Activated CD4-positive, alpha-beta memory T cell treated with anti-CD3 and anti-CD28 coated beads, Interleukin-2, amount 10 ng/mL, durations not matched to agents 7 days and 5 days (primary cell): ENCODE data around the gene DCST1. TPM values are rescaled to one million over a fixed set of nuclear protein-coding genes. Genes with fewer than 3 reads are reported as not detected.
"Not testable (repeated sequence)": the region's sequence is repeated elsewhere in the genome, so short reads cannot be mapped to it uniquely, and the experiment has no call there.

Experiments
- CTCF ChIA-PET: fragments of 350-600 bp; sonication (Branson Sonifier 250); formaldehyde crosslinking; loops from one replicate; lab custom pipeline; 2021; ENCODE audit warnings: antibody characterized with exemption, inconsistent platforms; lab: Charles Lee
- POLR2A ChIA-PET: fragments of 350-600 bp; sonication (Branson Sonifier 250); formaldehyde crosslinking; loops from one replicate; lab custom pipeline; 2021; ENCODE audit warnings: antibody characterized with exemption; lab: Charles Lee
- DNase-seq: peaks from one replicate; pipeline ENCODE4 v3.0.0-alpha.2; 2020
- H3K27ac Mint-ChIP-seq: one replicate; pipeline ENCODE4 v1.8.0; 2021; ENCODE audit warnings: mild to moderate bottlenecking, mixed read lengths
- H3K27me3 Mint-ChIP-seq: one replicate; pipeline ENCODE4 v1.8.0; 2021; ENCODE audit warnings: mixed read lengths
- H3K36me3 Mint-ChIP-seq: one replicate; pipeline ENCODE4 v1.8.0; 2021; ENCODE audit warnings: low read depth, mixed read lengths
- H3K4me1 Mint-ChIP-seq: one replicate; pipeline ENCODE4 v1.8.0; 2021; ENCODE audit warnings: mixed read lengths
- H3K4me3 Mint-ChIP-seq: one replicate; pipeline ENCODE4 v1.8.0; 2021; ENCODE audit warnings: mild to moderate bottlenecking, mixed read lengths
- H3K9me3 Mint-ChIP-seq: one replicate; pipeline ENCODE4 v1.8.0; 2021; ENCODE audit warnings: mixed read lengths
- total RNA-seq, 2 experiments: library from RNA; stranded (reverse); gene quantifications; one replicate each; pipeline ENCODE4 v1.2.3, GENCODE V29; 2021

DCST1 gene, protein sequence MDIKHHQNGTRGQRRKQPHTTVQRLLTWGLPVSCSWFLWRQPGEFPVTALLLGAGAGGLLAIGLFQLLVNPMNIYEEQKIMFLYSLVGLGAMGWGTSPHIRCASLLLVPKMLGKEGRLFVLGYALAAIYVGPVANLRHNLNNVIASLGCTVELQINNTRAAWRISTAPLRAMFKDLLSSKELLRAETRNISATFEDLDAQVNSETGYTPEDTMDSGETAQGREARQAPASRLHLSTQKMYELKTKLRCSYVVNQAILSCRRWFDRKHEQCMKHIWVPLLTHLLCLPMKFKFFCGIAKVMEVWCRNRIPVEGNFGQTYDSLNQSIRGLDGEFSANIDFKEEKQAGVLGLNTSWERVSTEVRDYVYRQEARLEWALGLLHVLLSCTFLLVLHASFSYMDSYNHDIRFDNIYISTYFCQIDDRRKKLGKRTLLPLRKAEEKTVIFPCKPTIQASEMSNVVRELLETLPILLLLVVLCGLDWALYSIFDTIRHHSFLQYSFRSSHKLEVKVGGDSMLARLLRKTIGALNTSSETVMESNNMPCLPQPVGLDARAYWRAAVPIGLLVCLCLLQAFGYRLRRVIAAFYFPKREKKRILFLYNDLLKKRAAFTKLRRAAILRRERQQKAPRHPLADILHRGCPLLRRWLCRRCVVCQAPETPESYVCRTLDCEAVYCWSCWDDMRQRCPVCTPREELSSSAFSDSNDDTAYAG
- not detected for total RNA-seq

DNA sequence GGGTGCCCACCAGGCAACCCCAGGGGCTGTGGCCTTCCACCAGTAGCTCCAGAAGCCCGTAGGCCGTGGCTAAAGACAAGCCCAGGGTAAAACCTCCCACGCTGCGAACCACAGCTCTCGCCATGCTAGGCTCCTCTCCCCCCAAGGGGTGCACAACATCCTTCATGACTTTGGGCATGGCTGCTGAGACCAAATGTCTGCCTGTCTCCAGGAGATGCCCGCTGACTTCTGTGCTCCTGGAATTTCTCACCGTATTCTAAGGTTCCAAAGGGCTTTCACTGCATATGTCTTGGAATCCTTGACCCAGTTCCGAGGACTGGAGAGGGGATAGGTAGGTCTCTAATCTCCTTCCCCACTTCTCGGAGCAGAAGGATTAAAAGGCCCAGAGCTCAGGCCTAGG, at the start of gene DCST1, which contains the start of gene DCST2:
TSS of gene DCST1 (plus strand) at position 301 of the 400 bp plus-strand sequence. CDS start 213 bp downstream, outside the sequence.
TSS of gene DCST2 (minus strand) at position 258 of the 400 bp plus-strand sequence. CDS start at position 178, 80 bp downstream.
- POLR2A ChIA-PET = no interaction called here
- H3K9me3 Mint-ChIP-seq = no peaks in the 10 kb centered on the region
- no peak within 1 kb of the TSS for H3K27ac Mint-ChIP-seq
- no peaks in the 10 kb centered on the region for H3K36me3 Mint-ChIP-seq
- no peak for DNase-seq
- H3K4me1 Mint-ChIP-seq = no peaks in the 10 kb centered on the region
- H3K27me3 Mint-ChIP-seq = peaks cover 12% of the 10 kb centered on the region
- H3K4me3 Mint-ChIP-seq = no peak within 1 kb of the TSS
- CTCF ChIA-PET = interaction anchor here (0.6 to 1.1 kb wide), 3 partner anchors 58 to 139 kb away, joined by 3 read pairs; partner anchors contain the start of gene KRTCAP2

DNA sequence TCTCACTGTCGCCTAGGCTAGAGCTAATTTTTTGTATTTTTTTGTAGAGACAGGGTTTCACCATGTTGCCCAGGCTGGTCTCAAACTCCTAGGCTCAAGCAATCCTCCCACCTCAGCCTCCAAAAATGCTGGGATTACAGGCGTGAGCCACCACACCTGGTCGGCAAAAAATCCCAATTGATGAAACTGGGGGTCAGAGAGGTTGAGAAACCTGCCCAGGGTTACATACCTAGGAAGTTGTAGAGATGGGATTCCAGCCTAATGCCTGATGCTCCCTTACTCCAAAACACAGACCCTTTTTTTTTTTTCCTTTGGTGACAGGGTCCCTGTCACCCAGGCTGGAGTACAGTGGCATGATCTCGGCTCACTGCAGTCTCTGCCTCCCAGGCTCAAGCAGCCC, 46.9 kb upstream of the DCST1 start:
- POLR2A ChIA-PET = interaction anchor here (0.6 to 1.3 kb wide), 2 partner anchors 10 to 636 kb away, joined by 3 read pairs; no protein-coding TSS in a partner anchor
- H3K27ac Mint-ChIP-seq, DNase-seq, H3K27me3 Mint-ChIP-seq, H3K4me3 Mint-ChIP-seq, H3K9me3 Mint-ChIP-seq: not testable (repeated sequence)
- CTCF ChIA-PET = interaction anchor here (4.8 kb wide), 1 partner anchor 13 kb away, joined by 25 read pairs; no protein-coding TSS in a partner anchor
- Mint-ChIP-seq H3K4me1 (peaks cover 25% of the 10 kb centered on the region), H3K36me3 (peaks cover 34% of the 10 kb centered on the region)

DNA sequence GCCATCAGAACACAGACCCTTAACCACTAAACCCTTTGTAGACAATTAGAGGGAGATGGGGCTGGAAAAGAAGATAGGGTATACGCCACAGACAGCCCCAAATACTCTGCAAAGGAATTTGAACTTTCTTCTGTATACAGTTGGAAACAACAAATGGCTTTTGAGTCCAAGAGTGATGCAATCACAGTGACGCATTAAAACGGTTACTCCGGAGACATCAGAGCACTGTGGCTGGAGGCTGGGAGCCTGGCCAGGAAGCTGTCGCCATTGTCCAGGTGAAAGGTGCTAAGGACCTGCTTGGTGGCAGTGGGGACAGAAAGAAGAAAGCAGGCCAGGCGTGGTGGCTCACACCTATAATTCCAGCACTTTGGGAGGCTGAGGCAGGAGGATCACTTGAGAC, 46.3 kb upstream of the DCST1 start:
- Mint-ChIP-seq H3K36me3 (peaks cover 34% of the 10 kb centered on the region), H3K27me3 (no peaks in the 10 kb centered on the region)
- POLR2A ChIA-PET = interaction anchor here (0.6 to 2.2 kb wide), 8 partner anchors 9 to 635 kb away, joined by 3 to 12 read pairs (median 3); partner anchors contain the start of gene CKS1B

DNA sequence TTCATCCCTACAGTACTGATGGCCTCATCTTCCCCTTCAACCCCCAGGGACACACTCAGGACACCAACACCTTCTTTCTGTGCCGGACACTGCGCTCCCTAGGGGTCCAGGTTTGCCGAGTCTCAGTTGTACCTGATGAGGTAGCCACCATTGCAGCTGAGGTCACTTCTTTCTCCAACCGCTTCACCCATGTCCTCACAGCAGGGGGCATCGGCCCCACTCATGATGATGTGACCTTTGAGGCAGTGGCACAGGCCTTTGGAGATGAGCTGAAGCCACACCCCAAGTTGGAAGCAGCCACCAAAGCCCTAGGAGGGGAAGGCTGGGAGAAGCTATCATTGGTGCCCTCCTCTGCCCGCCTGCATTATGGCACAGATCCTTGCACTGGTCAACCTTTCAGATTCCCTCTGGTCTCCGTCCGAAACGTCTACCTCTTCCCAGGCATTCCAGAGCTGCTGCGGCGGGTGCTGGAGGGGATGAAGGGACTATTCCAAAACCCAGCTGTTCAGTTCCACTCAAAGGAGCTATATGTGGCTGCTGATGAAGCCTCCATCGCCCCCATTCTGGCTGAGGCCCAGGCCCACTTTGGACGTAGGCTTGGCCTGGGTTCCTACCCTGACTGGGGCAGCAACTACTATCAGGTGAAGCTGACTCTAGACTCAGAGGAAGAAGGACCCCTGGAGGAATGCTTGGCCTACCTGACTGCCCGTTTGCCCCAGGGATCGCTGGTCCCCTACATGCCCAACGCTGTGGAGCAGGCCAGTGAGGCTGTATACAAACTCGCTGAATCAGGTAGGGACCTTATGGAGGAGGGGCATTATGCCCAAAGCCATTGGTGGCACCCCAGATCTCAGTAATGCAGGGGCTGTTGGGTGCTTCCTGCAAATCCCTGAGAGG, 45.3 kb upstream of the DCST1 start:
- ChIA-PET POLR2A (interaction anchor here (0.7 to 2.2 kb wide), 7 partner anchors 8 to 34 kb away, joined by 3 to 12 read pairs (median 3); partner anchors contain the start of gene CKS1B), CTCF (interaction anchor here (0.7 to 4.8 kb wide), 5 partner anchors 11 to 429 kb away, joined by 3 to 25 read pairs (median 3); no protein-coding TSS in a partner anchor)
- Mint-ChIP-seq H3K9me3 (no peaks in the 10 kb centered on the region), H3K36me3 (peaks cover 34% of the 10 kb centered on the region), H3K4me1 (peaks cover 25% of the 10 kb centered on the region), H3K27me3 (no peaks in the 10 kb centered on the region), H3K27ac (no peak overlapping the region), H3K4me3 (no peak overlapping the region)
- no peak for DNase-seq

More for the DNA sequence above, 46.3 kb upstream of the DCST1 start:
- peaks cover 25% of the 10 kb centered on the region for H3K4me1 Mint-ChIP-seq
- no peak for DNase-seq
- no peak overlapping the region for H3K27ac Mint-ChIP-seq
- no peaks in the 10 kb centered on the region for H3K9me3 Mint-ChIP-seq
- H3K4me3 Mint-ChIP-seq = no peak overlapping the region
- CTCF ChIA-PET = interaction anchor here (0.7 to 4.8 kb wide), 4 partner anchors 12 to 104 kb away, joined by 3 to 25 read pairs (median 10); no protein-coding TSS in a partner anchor

DNA sequence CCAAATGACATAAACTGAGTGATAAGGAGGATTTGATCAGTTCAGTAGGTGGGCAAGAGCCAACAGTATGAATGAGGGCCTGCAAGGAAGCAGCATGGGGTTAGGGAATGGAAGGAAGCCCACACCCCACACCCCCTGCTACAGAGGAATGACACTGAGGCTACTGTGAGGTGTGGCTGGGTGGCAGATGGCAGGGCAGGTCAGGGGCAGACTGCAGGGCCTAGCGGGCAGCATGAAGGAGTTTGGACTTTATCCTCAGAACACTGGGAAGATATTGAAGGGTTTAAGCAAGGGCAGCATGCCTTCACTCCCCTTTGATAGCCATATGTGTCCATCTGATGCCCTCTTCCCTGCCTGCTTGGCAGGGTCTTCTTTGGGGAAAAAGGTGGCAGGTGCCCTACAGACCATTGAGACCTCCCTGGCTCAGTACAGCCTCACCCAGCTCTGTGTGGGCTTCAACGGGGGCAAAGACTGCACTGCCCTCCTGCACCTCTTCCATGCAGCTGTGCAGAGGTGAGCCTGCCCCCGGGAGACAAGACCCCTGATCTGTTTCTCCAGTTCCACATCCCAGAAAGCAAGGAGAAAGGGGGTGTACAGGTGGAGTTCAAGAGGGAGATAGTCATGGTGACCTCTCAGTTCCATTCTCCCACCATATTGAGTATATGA, 44.3 kb upstream of the DCST1 start:
- Mint-ChIP-seq H3K27me3 (no peaks in the 10 kb centered on the region), H3K9me3 (no peaks in the 10 kb centered on the region), H3K4me1 (peaks cover 20% of the 10 kb centered on the region), H3K4me3 (no peak overlapping the region), H3K27ac (no peak overlapping the region), H3K36me3 (peaks cover 34% of the 10 kb centered on the region)
- DNase-seq = no peak
- ChIA-PET POLR2A (interaction anchor here (2.2 kb wide), 1 partner anchor 15 kb away, joined by 12 read pairs; the partner anchor contains the start of gene CKS1B), CTCF (interaction anchor here (2.0 to 4.8 kb wide), 2 partner anchors 10 to 28 kb away, joined by 16 to 25 read pairs; no protein-coding TSS in a partner anchor)

DNA sequence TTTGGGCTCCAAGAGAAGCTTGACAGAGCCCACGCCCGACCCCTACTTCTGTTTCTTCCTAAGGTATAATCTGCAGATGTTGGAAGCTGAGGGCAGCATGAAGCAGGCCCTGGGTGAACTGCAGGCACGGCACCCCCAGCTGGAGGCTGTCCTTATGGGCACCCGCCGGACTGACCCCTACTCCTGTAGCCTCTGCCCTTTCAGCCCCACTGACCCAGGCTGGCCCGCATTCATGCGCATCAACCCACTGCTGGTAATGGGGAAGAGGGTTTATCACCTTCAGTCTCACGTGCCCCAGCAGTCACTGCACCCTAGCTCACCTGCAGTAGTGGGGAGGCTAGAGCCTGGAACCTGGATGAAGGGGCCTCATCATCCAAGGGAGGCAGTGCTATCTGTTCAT, 43.3 kb upstream of the DCST1 start:
- H3K36me3 Mint-ChIP-seq = peaks cover 34% of the 10 kb centered on the region
- peaks cover 14% of the 10 kb centered on the region for H3K4me1 Mint-ChIP-seq
- POLR2A ChIA-PET = interaction anchor here (0.9 kb wide), 1 partner anchor 15 kb away, joined by 4 read pairs; the partner anchor contains the start of gene CKS1B
- H3K9me3 Mint-ChIP-seq = no peaks in the 10 kb centered on the region
- no peak for DNase-seq
- no peak overlapping the region for H3K27ac Mint-ChIP-seq
- no peaks in the 10 kb centered on the region for H3K27me3 Mint-ChIP-seq
- CTCF ChIA-PET = interaction anchor here (4.8 kb wide), 1 partner anchor 9 kb away, joined by 25 read pairs; no protein-coding TSS in a partner anchor
- H3K4me3 Mint-ChIP-seq = no peak overlapping the region

DNA sequence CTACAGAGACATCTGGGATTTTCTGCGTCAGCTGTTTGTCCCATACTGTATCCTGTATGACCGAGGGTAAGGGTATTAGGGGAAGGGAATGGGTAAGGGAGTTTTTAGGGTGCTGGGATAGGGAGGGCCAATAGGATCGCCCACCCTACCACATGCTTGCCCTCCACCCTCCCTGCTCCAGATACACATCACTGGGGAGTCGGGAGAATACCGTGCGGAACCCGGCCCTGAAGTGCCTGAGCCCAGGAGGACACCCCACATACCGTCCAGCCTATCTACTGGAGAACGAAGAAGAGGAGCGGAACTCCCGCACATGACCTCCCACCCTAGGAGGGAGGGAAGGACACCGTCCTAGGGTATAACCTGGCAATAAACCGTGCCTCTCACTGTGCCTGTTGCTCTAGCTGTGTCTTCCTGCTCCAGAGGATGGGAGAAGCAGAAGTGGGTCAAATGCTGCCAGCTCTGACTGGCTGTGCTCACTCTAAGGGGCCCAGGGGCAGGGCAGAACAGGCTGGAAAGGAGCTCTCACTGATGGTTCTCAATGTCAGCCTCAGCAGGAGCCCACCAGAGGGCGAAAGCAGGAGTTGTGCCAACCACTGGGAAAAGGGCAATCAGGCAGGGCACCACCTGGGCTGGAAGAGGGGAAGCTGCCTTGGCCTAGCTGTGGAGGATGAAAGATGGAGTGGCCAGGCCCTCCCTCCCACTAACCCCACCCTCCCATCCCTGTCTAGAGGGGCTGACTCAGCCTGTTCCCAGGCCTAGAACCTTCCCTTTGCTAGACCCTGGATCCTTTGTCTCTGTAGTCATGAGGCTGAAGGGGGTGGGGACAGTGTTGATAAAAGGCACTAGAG, 40.7 kb upstream of the DCST1 start:
- no peak for DNase-seq
- ChIA-PET CTCF (interaction anchor here (1.0 to 11.4 kb wide), 4 partner anchors 22 to 92 kb away, joined by 3 to 139 read pairs (median 6); partner anchors contain the start of gene PYGO2), POLR2A (interaction anchor here (0.7 to 13.2 kb wide), 6 partner anchors 8 to 79 kb away, joined by 3 to 203 read pairs (median 14); partner anchors contain the start of genes CKS1B, FLAD1 and PMVK)
- Mint-ChIP-seq H3K4me3 (no peak overlapping the region), H3K36me3 (peaks cover 26% of the 10 kb centered on the region), H3K27me3 (no peaks in the 10 kb centered on the region), H3K9me3 (no peaks in the 10 kb centered on the region), H3K4me1 (peaks cover 23% of the 10 kb centered on the region), H3K27ac (no peak overlapping the region)

DNA sequence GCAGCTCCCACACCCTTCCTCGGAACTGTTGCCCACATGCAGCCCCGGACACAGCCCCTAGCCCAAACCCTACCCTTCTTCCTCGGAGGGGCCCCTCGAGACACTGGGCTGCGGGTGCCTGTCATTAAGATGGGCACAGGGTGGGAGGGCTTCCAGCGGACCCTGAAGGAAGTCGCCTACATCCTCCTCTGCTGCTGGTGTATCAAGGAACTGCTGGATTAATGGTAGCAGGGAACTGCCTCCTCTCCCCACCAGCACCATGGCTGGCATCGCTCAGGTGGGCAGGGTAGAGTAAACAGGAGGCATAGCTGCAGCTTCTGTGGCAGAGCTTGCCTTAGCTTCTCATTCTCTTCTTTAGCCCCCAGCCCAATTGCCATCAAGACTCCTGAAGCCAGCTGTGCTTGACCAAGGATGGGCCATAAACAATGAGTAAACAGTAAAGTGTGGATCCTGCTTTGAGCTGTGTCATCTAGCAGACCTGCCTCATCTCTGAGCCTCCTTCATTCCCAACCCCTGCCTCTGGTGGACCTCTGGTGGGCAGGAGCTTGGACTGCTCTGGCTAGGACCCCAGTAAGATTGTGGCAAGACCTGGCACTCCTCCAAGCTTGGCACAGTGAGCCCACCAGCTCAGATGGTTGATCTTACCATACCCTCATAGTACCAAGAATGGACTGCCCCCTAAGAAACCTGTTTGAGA, 39.9 kb upstream of the DCST1 start, which contains the start of gene LENEP:
TSS of gene LENEP (plus strand) at position 15 of the 697 bp plus-strand sequence. CDS start at position 37, 22 bp downstream.
- Mint-ChIP-seq H3K4me1 (peaks cover 22% of the 10 kb centered on the region), H3K9me3 (no peaks in the 10 kb centered on the region), H3K27me3 (no peaks in the 10 kb centered on the region), H3K36me3 (peaks cover 19% of the 10 kb centered on the region), H3K4me3 (no peak within 1 kb of the TSS), H3K27ac (no peak within 1 kb of the TSS)
- ChIA-PET CTCF (interaction anchor here (0.9 to 11.4 kb wide), 5 partner anchors 22 to 98 kb away, joined by 3 to 139 read pairs (median 4); partner anchors contain the start of gene PYGO2), POLR2A (interaction anchor here (0.7 to 13.2 kb wide), 9 partner anchors 9 to 78 kb away, joined by 3 to 203 read pairs (median 4); partner anchors contain the start of genes CKS1B, FLAD1, PBXIP1 and PMVK)
- DNase-seq = no peak

DNA sequence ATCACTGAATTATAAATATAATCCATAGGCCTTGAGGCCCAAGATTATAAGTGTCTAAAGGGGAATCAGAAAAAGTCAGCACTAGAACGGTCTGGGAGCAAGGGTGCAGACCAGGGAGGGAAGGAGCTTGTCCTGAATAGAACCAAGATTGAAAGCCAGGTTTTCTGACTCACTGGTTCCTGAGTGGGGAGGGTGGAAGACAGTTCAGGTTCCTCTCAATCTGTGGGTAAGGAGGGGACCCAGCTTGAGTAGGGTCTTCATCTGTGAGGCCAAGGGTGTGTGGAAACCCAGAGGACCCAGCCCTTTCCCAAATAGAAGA, 39.4 kb upstream of the DCST1 start:
- Mint-ChIP-seq H3K27ac (no peak overlapping the region), H3K4me1 (peaks cover 23% of the 10 kb centered on the region), H3K4me3 (no peak overlapping the region), H3K27me3 (no peaks in the 10 kb centered on the region), H3K36me3 (peaks cover 14% of the 10 kb centered on the region), H3K9me3 (no peaks in the 10 kb centered on the region)
- POLR2A ChIA-PET = interaction anchor here (1.0 to 13.2 kb wide), 9 partner anchors 10 to 67 kb away, joined by 3 to 203 read pairs (median 4); partner anchors contain the start of genes CKS1B, FLAD1, PBXIP1 and PMVK
- DNase-seq = no peak
- CTCF ChIA-PET = interaction anchor here (0.9 to 11.4 kb wide), 4 partner anchors 21 to 97 kb away, joined by 4 to 139 read pairs (median 6); no protein-coding TSS in a partner anchor

DNA sequence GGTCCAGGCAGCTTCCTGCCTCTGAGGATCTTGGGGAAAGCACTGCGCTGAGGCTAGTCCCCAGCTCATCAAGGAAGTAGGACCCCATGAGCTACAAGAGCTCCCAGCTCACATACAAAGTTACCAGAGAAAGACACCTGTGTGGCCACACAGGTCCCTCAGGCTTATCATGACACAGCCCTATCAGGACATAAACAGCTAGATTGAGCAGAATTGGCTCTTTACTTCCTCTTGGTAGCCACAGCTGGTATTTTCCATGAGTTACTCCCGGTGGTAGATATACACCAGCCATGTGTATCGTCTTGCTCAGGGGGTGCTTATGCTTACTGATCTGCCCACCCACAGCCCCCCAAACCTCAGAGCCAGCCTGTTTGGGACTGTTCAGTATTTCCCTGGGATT, 39.0 kb upstream of the DCST1 start:
- Mint-ChIP-seq H3K27ac (no peak overlapping the region), H3K4me3 (no peak overlapping the region), H3K9me3 (no peaks in the 10 kb centered on the region), H3K4me1 (peaks cover 24% of the 10 kb centered on the region), H3K27me3 (no peaks in the 10 kb centered on the region), H3K36me3 (peaks cover 10% of the 10 kb centered on the region)
- CTCF ChIA-PET = interaction anchor here (0.9 to 11.4 kb wide), 4 partner anchors 21 to 1486 kb away, joined by 3 to 139 read pairs (median 6); no protein-coding TSS in a partner anchor
- POLR2A ChIA-PET = interaction anchor here (1.0 to 13.2 kb wide), 8 partner anchors 10 to 67 kb away, joined by 3 to 203 read pairs (median 5); partner anchors contain the start of genes CKS1B, FLAD1 and PBXIP1
- DNase-seq = no peak
